IMR-90 (cell line): Measurements from ENCODE around the gene PHACTR3. TPM values are rescaled to one million over a fixed set of nuclear protein-coding genes. Genes with fewer than 3 reads are reported as not detected.

ENCODE experiments used
- ATAC-seq: fragments of 200-7000 bp; cut with Tn5 transposase; 2 replicates; pipeline ENCODE4 v1.9.1; 2020; ENCODE audit warnings: low read depth, mild to moderate bottlenecking, moderate library complexity
- BruUV-seq: library from RNA; stranded (reverse); fragments of 400-500 nt; replicated peaks from 2 replicates; lab custom pipeline; 2021; lab: Mats Ljungman, UMichigan
- CTCF ChIA-PET: fragments of 300-600 bp; formaldehyde crosslinking; extraction: SDS; loops from one replicate; lab custom pipeline; 2021; ENCODE audit warnings: antibody characterized with exemption; lab: Yijun Ruan, JAX
- POLR2A ChIA-PET: fragments of 300-600 bp; sonication (Branson Sonifier 250); formaldehyde crosslinking; loops from one replicate; lab custom pipeline; 2022; ENCODE audit warnings: antibody characterized with exemption; ENCODE audit not compliant: unreplicated experiment; lab: Charles Lee
- DNase-seq: peaks from one replicate; pipeline ENCODE4 v3.0.0; 2013
- H2AFZ ChIP-seq: replicated peaks from 2 replicates; pipeline ENCODE3; 2013; ENCODE audit warnings: low read length, mild to moderate bottlenecking; ENCODE audit not compliant: poor library complexity
- H2AK5ac ChIP-seq: 2 replicates; pipeline ENCODE4 v1.6.1; 2013; ENCODE audit warnings: low read depth, low read length, inconsistent platforms
- H2AK9ac ChIP-seq: replicated peaks from 2 replicates; pipeline ENCODE3; 2013; ENCODE audit warnings: mild to moderate bottlenecking, low read depth, low read length, moderate library complexity; ENCODE audit not compliant: poor library complexity
- H2BK120ac ChIP-seq: 2 replicates; pipeline ENCODE4 v1.6.1; 2013; ENCODE audit warnings: low read depth, low read length, inconsistent platforms
- H2BK15ac ChIP-seq: 3 replicates; pipeline ENCODE4 v1.6.1; 2013; ENCODE audit warnings: low read depth, low read length, inconsistent platforms
- H2BK20ac ChIP-seq: 2 replicates; pipeline ENCODE4 v1.6.1; 2013; ENCODE audit warnings: low read depth, mild to moderate bottlenecking, inconsistent platforms, low read length, moderate library complexity
- H2BK5ac ChIP-seq: 2 replicates; pipeline ENCODE4 v1.6.1; 2013; ENCODE audit warnings: mild to moderate bottlenecking, low read depth, low read length, inconsistent platforms; ENCODE audit not compliant: poor library complexity, severe bottlenecking
- H3K14ac ChIP-seq: replicated peaks from 2 replicates; pipeline ENCODE4 v1.6.1; 2013; ENCODE audit warnings: low read depth, low read length, inconsistent platforms
- H3K18ac ChIP-seq: 2 replicates; pipeline ENCODE4 v1.6.1; 2013; ENCODE audit warnings: low read depth, low read length, control low read depth
- H3K23ac ChIP-seq: 2 replicates; pipeline ENCODE4 v1.6.1; 2013; ENCODE audit warnings: low read depth, low read length, inconsistent platforms
- H3K27ac ChIP-seq: 2 replicates; pipeline ENCODE4 v1.5.1; 2013; ENCODE audit warnings: mild to moderate bottlenecking, control low read depth, low read length; ENCODE audit not compliant: insufficient read depth
- H3K27me3 ChIP-seq: 2 replicates; pipeline ENCODE4 v1.6.1; 2013; ENCODE audit warnings: low read length; ENCODE audit not compliant: control insufficient read depth, insufficient read depth
- H3K36me3 ChIP-seq: 2 replicates; pipeline ENCODE4 v1.6.1; 2013; ENCODE audit warnings: low read length, mixed read lengths; ENCODE audit not compliant: control insufficient read depth, insufficient read depth
- H3K4ac ChIP-seq: 2 replicates; pipeline ENCODE4 v1.6.1; 2013; ENCODE audit warnings: low read depth, low read length, inconsistent platforms
- H3K4me1 ChIP-seq: 2 replicates; pipeline ENCODE4 v1.6.1; 2013; ENCODE audit warnings: low read length, mixed read lengths; ENCODE audit not compliant: control insufficient read depth, insufficient read depth
- H3K4me2 ChIP-seq: 2 replicates; pipeline ENCODE4 v1.6.1; 2013; ENCODE audit warnings: low read depth, mild to moderate bottlenecking, control low read depth, low read length, moderate library complexity
- H3K4me3 ChIP-seq: 2 replicates; pipeline ENCODE4 v1.5.1; 2013; ENCODE audit warnings: low read depth, mild to moderate bottlenecking, control low read depth, low read length, moderate library complexity; ENCODE audit not compliant: insufficient read depth
- H3K56ac ChIP-seq: 2 replicates; pipeline ENCODE4 v1.6.1; 2013; ENCODE audit warnings: low read length, inconsistent platforms; ENCODE audit not compliant: insufficient read depth; ENCODE audit errors: extremely low read depth
- H3K79me1 ChIP-seq, 2 experiments: 2 replicates each; pipeline ENCODE4 v1.6.1; 2013; ENCODE audit warnings: low read length in 2 of 2, inconsistent platforms in 1 of 2, low read depth in 1 of 2
- H3K9ac ChIP-seq: 2 replicates; pipeline ENCODE4 v1.6.1; 2013; ENCODE audit warnings: low read depth, low read length, control low read depth
- H3K9me1 ChIP-seq: 2 replicates; pipeline ENCODE4 v1.6.1; 2013; ENCODE audit warnings: low read length, inconsistent platforms; ENCODE audit not compliant: insufficient read depth
- H3K9me3 ChIP-seq: 2 replicates; pipeline ENCODE4 v1.6.1; 2013; ENCODE audit warnings: low read length; ENCODE audit not compliant: control insufficient read depth, insufficient read depth
- H4K20me1 ChIP-seq: 2 replicates; pipeline ENCODE4 v1.6.1; 2013; ENCODE audit warnings: low read length, inconsistent platforms; ENCODE audit not compliant: insufficient read depth
- H4K5ac ChIP-seq: 2 replicates; pipeline ENCODE4 v1.6.1; 2013; ENCODE audit warnings: mild to moderate bottlenecking, low read depth, low read length, control low read depth
- H4K8ac ChIP-seq, 2 experiments: 2 replicates each; pipeline ENCODE4 v1.6.1; 2013; ENCODE audit warnings: low read depth in 2 of 2, low read length in 2 of 2, control low read depth in 1 of 2, inconsistent platforms in 1 of 2
- H4K91ac ChIP-seq: 2 replicates; pipeline ENCODE4 v1.6.1; 2013; ENCODE audit warnings: low read depth, low read length, inconsistent platforms; ENCODE audit not compliant: insufficient read depth
- BHLHE40 ChIP-seq: fragments of 150-350 bp; IDR thresholded peaks from 2 replicates; pipeline ENCODE4 v1.6.1; 2016; ENCODE audit warnings: mild to moderate bottlenecking, low read depth, low read length
- CEBPB ChIP-seq: IDR thresholded peaks from 2 replicates; pipeline ENCODE4 v1.6.1; 2012; ENCODE audit warnings: low read depth, low read length, improper control_type of control experiment
- CHD1 ChIP-seq: IDR thresholded peaks from 2 replicates; pipeline ENCODE4 v1.6.1; 2012; ENCODE audit warnings: low read depth, low read length, improper control_type of control experiment
- FOS ChIP-seq: fragments of 150-350 bp; IDR thresholded peaks from 2 replicates; pipeline ENCODE4 v1.6.1; 2016; ENCODE audit warnings: low read depth, low read length
- MAFK ChIP-seq: IDR thresholded peaks from 2 replicates; pipeline ENCODE4 v1.6.1; 2012; ENCODE audit warnings: low read depth, low read length, improper control_type of control experiment
- MAZ ChIP-seq: IDR thresholded peaks from 2 replicates; pipeline ENCODE4 v1.6.1; 2012; ENCODE audit warnings: low read depth, mild to moderate bottlenecking, low read length, improper control_type of control experiment, moderate library complexity, borderline replicate concordance
- MXI1 ChIP-seq: IDR thresholded peaks from 2 replicates; pipeline ENCODE4 v1.6.1; 2012; ENCODE audit warnings: low read depth, mild to moderate bottlenecking, low read length, moderate library complexity, borderline replicate concordance
- NFE2L2 ChIP-seq: fragments of 150-350 bp; IDR thresholded peaks from 2 replicates; pipeline ENCODE4 v1.6.1; 2016; ENCODE audit warnings: low read depth, mild to moderate bottlenecking, low read length
- POLR2A ChIP-seq: IDR thresholded peaks from 2 replicates; pipeline ENCODE4 v1.6.1; 2012; ENCODE audit warnings: mild to moderate bottlenecking, low read depth, low read length
- RAD21 ChIP-seq: IDR thresholded peaks from 2 replicates; pipeline ENCODE4 v1.6.1; 2012; ENCODE audit warnings: low read length, improper control_type of control experiment
- RCOR1 ChIP-seq: IDR thresholded peaks from 2 replicates; pipeline ENCODE4 v1.6.1; 2012; ENCODE audit warnings: mild to moderate bottlenecking, low read length, improper control_type of control experiment; ENCODE audit not compliant: insufficient replicate concordance
- RFX5 ChIP-seq: IDR thresholded peaks from 2 replicates; pipeline ENCODE4 v1.8.0; 2012; ENCODE audit warnings: low read depth, mild to moderate bottlenecking, low read length, moderate library complexity
- SMC3 ChIP-seq: fragments of 150-350 bp; IDR thresholded peaks from 2 replicates; pipeline ENCODE4 v1.6.1; 2016; ENCODE audit warnings: low read depth, mild to moderate bottlenecking, antibody characterized with exemption, low read length, moderate library complexity
- USF2 ChIP-seq: fragments of 150-350 bp; IDR thresholded peaks from 2 replicates; pipeline ENCODE4 v1.6.1; 2017; ENCODE audit warnings: mild to moderate bottlenecking, antibody characterized with exemption, low read length, low read depth
- WGBS, 2 experiments: methylation state at CpG; one replicate each; pipeline versions ENCODE4 v1.1.5 to v1.1.7; 2013; ENCODE audit warnings: missing lambda C conversion rate in 2 of 2; ENCODE audit not compliant: insufficient read length in 1 of 2; ENCODE audit errors: extremely low coverage in 2 of 2; 5-methylcytosine and 5-hydroxymethylcytosine counted together
- dilution Hi-C: fragments of 300-500 bp; cut with HindIII; formaldehyde crosslinking; loops from one replicate; pipeline ENCODE4 v1.14.3; 2018; ENCODE audit warnings: low sequenced_read_pairs; ENCODE audit not compliant: unreplicated experiment
- in situ Hi-C: fragments of 300-500 bp; cut with MboI; formaldehyde crosslinking; loops from 3 replicates; pipeline ENCODE4 v1.14.3; 2019; ENCODE audit warnings: low sequenced_read_pairs, inconsistent platforms, mixed read lengths
- intact Hi-C: fragments of 100-400 bp; cut with micrococcal nuclease; formaldehyde crosslinking; loops from 2 replicates; pipeline ENCODE4 v1.10.0; 2022
- polyA plus RNA-seq, 3 experiments: library from polyadenylated mRNA; depleted of rRNA; stranded (reverse); fragments of >200 nt; gene quantifications; 2 replicates each; pipeline ENCODE4 v1.2.3, GENCODE V29; 2012; ENCODE audit warnings: low replicate concordance in 1 of 3
- total RNA-seq: library from RNA; depleted of rRNA; stranded (reverse); fragments of >200 nt; gene quantifications from 2 replicates; pipeline ENCODE4 v1.2.3, GENCODE V29; 2012
- TF ChIP-seq, protein P1 (sequence below): conservative IDR thresholded peaks from 2 replicates; pipeline ENCODE4 v1.5.1; 2012; ENCODE audit warnings: mild to moderate bottlenecking, low read depth, low read length, improper control_type of control experiment
- TF ChIP-seq, protein P2 (sequence below): fragments of 150-350 bp; IDR thresholded peaks from 2 replicates; pipeline ENCODE4 v1.6.1; 2016; ENCODE audit warnings: low read depth, mild to moderate bottlenecking, low read length, moderate library complexity, borderline replicate concordance

The PHACTR3 gene
- total and polyA plus RNA-seq, 2 of the 4 experiments (the other 2 are of a cell fraction), result not detected

- no peak overlapping the region for H3K4me2 ChIP-seq
- no peaks in the 10 kb centered on the region for H4K20me1 ChIP-seq
- TF ChIP-seq RCOR1 (no peak), POLR2A (no peak), USF2 (no peak), CEBPB (no peak), MAZ (no peak), NFE2L2 (no peak), FOS (no peak), SMC3 (no peak), BHLHE40 (no peak), RAD21 (no peak), RFX5 (no peak), CHD1 (no peak), MAFK (no peak), MXI1 (no peak)
- TF ChIP-seq, protein P1, sequence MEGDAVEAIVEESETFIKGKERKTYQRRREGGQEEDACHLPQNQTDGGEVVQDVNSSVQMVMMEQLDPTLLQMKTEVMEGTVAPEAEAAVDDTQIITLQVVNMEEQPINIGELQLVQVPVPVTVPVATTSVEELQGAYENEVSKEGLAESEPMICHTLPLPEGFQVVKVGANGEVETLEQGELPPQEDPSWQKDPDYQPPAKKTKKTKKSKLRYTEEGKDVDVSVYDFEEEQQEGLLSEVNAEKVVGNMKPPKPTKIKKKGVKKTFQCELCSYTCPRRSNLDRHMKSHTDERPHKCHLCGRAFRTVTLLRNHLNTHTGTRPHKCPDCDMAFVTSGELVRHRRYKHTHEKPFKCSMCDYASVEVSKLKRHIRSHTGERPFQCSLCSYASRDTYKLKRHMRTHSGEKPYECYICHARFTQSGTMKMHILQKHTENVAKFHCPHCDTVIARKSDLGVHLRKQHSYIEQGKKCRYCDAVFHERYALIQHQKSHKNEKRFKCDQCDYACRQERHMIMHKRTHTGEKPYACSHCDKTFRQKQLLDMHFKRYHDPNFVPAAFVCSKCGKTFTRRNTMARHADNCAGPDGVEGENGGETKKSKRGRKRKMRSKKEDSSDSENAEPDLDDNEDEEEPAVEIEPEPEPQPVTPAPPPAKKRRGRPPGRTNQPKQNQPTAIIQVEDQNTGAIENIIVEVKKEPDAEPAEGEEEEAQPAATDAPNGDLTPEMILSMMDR, result no peak
- TF ChIP-seq, protein P2, sequence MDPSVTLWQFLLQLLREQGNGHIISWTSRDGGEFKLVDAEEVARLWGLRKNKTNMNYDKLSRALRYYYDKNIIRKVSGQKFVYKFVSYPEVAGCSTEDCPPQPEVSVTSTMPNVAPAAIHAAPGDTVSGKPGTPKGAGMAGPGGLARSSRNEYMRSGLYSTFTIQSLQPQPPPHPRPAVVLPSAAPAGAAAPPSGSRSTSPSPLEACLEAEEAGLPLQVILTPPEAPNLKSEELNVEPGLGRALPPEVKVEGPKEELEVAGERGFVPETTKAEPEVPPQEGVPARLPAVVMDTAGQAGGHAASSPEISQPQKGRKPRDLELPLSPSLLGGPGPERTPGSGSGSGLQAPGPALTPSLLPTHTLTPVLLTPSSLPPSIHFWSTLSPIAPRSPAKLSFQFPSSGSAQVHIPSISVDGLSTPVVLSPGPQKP, result no peak
- no peak overlapping the region for H2AK9ac ChIP-seq
- no peak overlapping the region for H3K9ac ChIP-seq
- H2BK5ac ChIP-seq, result no peak overlapping the region
- in situ Hi-C loops (no loop called here), intact Hi-C loops (no loop called here), dilution Hi-C loops (no loop called here)
- no peak overlapping the region for H3K14ac ChIP-seq
- H3K9me3 ChIP-seq, result peaks cover 19% of the 10 kb centered on the region
- ATAC-seq, result no peak
- H3K56ac ChIP-seq, result no peak overlapping the region
- no peak overlapping the region for H3K18ac ChIP-seq
- H4K8ac ChIP-seq, result no peak overlapping the region
- H3K9me1 ChIP-seq, result no peaks in the 10 kb centered on the region
- ChIA-PET POLR2A (no interaction called here), CTCF (no interaction called here)
- H2BK15ac ChIP-seq, result no peak overlapping the region
- H3K4me1 ChIP-seq, result no peaks in the 10 kb centered on the region
- no peak overlapping the region for H3K4me3 ChIP-seq
- BruUV-seq, result no TSS peak
- H4K5ac ChIP-seq, result no peak overlapping the region
- no peak overlapping the region for H3K4ac ChIP-seq
- no peak overlapping the region for H3K23ac ChIP-seq
- H3K36me3 ChIP-seq, result no peaks in the 10 kb centered on the region
- no peaks in the 10 kb centered on the region for H3K79me1 ChIP-seq
- H2AFZ ChIP-seq, result no peak overlapping the region
- H3K27me3 ChIP-seq, result no peaks in the 10 kb centered on the region
- H2AK5ac ChIP-seq, result no peak overlapping the region
- no peak overlapping the region for H4K91ac ChIP-seq
- DNase-seq, result no peak
- WGBS, 2 experiments, result 27% methylated on average over 4 of the region's 8 CpGs; no CpG with 5 or more reads in 1 of the 2 experiments
- no peak overlapping the region for H2BK20ac ChIP-seq
- no peak overlapping the region for H2BK120ac ChIP-seq
- no peak overlapping the region for H3K27ac ChIP-seq
These were observed 74.6 kb downstream of the PHACTR3 start for GRCh38 chr20:59678951-59679350.
